Suprapubic skin (tissue), 4 donors: ENCODE results near the gene ALDH1A1.

Experiments used
- POLR2A ChIP-seq, 2 donors: fragments of 450-650 bp; IDR thresholded peaks; one replicate each; pipeline ENCODE4 v1.6.1; 2017; ENCODE audit warnings: antibody characterized with exemption in 2 of 2, mild to moderate bottlenecking in 2 of 2, moderate library complexity in 2 of 2
- POLR2AphosphoS5 ChIP-seq, 3 donors: sonication (generic); formaldehyde crosslinking; IDR thresholded peaks; one replicate each; pipeline ENCODE4 v1.6.1; 2017; ENCODE audit warnings: antibody characterized with exemption in 3 of 3
- TF ChIP-seq, protein P1 (sequence below), 2 donors: fragments of 200-600 bp in 1 of 2; fragments of 450-650 bp in 1 of 2; sonication (generic) in 1 of 2; IDR thresholded peaks; one replicate each; pipeline ENCODE4 v1.5.1; 2016 to 2019; ENCODE audit warnings: antibody characterized with exemption in 2 of 2, mild to moderate bottlenecking in 1 of 2, moderate library complexity in 1 of 2

DNA sequence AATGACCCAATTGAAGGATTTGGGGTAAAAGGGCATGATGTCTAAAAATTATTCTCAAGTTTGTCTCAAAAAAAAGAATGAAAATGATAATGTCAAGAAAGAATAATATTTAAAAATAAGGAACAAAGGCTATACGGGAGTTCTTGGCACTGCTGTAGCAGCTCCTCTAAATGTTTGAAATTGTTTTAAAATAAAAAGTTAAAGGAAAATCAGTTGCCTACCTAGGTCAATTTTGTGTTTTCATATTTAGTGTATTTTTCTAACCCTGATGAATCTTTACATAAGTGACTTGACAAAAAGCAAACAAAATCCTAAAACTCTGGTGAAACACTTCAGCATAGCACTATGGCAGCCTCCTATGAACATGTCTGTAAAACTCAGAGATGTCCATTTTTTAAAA is 56.4 kb downstream of the ALDH1A1 start:
- TF ChIP-seq POLR2AphosphoS5 (IDR thresholded peaks at IDR 0.05) (no peak), POLR2A (IDR thresholded peaks at IDR 0.05) (no peak)
- TF ChIP-seq, protein P1, sequence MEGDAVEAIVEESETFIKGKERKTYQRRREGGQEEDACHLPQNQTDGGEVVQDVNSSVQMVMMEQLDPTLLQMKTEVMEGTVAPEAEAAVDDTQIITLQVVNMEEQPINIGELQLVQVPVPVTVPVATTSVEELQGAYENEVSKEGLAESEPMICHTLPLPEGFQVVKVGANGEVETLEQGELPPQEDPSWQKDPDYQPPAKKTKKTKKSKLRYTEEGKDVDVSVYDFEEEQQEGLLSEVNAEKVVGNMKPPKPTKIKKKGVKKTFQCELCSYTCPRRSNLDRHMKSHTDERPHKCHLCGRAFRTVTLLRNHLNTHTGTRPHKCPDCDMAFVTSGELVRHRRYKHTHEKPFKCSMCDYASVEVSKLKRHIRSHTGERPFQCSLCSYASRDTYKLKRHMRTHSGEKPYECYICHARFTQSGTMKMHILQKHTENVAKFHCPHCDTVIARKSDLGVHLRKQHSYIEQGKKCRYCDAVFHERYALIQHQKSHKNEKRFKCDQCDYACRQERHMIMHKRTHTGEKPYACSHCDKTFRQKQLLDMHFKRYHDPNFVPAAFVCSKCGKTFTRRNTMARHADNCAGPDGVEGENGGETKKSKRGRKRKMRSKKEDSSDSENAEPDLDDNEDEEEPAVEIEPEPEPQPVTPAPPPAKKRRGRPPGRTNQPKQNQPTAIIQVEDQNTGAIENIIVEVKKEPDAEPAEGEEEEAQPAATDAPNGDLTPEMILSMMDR (IDR thresholded peaks at IDR 0.05), result no peak
